Endothelial cell of umbilical vein (primary cell): ENCODE data around the gene LIX1. TPM values are rescaled to one million over a fixed set of nuclear protein-coding genes. Genes with fewer than 3 reads are reported as not detected.

Experiments
- BruUV-seq: library from RNA; stranded (reverse); fragments of 400-500 nt; replicated peaks from 2 replicates; lab custom pipeline; 2021; lab: Mats Ljungman, UMichigan
- CTCF ChIA-PET: fragments of 300-600, 350-600 bp; sonication (Branson Sonifier 250); formaldehyde crosslinking; loops from one replicate; lab custom pipeline; 2021; ENCODE audit warnings: antibody characterized with exemption, inconsistent platforms; lab: Charles Lee
- POLR2A ChIA-PET: fragments of 300-600, 350-600 bp; sonication (Branson Sonifier 250); formaldehyde crosslinking; loops from one replicate; lab custom pipeline; 2021; ENCODE audit warnings: antibody characterized with exemption, inconsistent platforms; lab: Charles Lee
- DNase-seq: peaks from one replicate; pipeline ENCODE4 v3.0.0-alpha.2; 2011; ENCODE audit warnings: low read depth, low spot score
- FAIRE-seq: peaks from 2 replicates; lab custom pipeline; 2011; peaks lifted over from hg19 to GRCh38; lab: Jason Lieb, UNC
- H2AFZ ChIP-seq: 2 replicates; pipeline ENCODE4 v1.6.0; 2012; ENCODE audit warnings: low read depth, low read length, control low read depth, inconsistent platforms
- H3K27ac ChIP-seq: 2 replicates; pipeline ENCODE4 v1.5.1; 2011; ENCODE audit warnings: low read depth, mild to moderate bottlenecking, control low read depth, low read length, moderate library complexity; ENCODE audit not compliant: insufficient read depth
- H3K27me3 ChIP-seq, 2 experiments: 2 replicates each; pipeline versions ENCODE4 v1.6.0 to v1.6.1; 2011; ENCODE audit warnings: low read length in 2 of 2, mixed read lengths in 1 of 2; ENCODE audit not compliant: control insufficient read depth in 2 of 2, insufficient read depth in 2 of 2
- H3K36me3 ChIP-seq, 2 experiments: 2 replicates in 1 of 2; 3 replicates in 1 of 2; pipeline ENCODE4 v1.5.1; 2011; ENCODE audit warnings: low read length in 2 of 2, mild to moderate bottlenecking in 1 of 2, moderate library complexity in 1 of 2; ENCODE audit not compliant: control insufficient read depth in 2 of 2, insufficient read depth in 2 of 2; ENCODE audit errors: extremely low read depth in 1 of 2
- H3K4me1 ChIP-seq: 3 replicates; pipeline ENCODE4 v1.5.1; 2011; ENCODE audit warnings: mild to moderate bottlenecking, low read length; ENCODE audit not compliant: control insufficient read depth, insufficient read depth; ENCODE audit errors: extremely low read depth
- H3K4me2 ChIP-seq: 2 replicates; pipeline ENCODE4 v1.6.1; 2011; ENCODE audit warnings: low read length, control low read depth, mixed read lengths; ENCODE audit not compliant: insufficient read depth
- H3K4me3 ChIP-seq, 3 experiments: fragments of 200-600 bp in 1 of 3; sonication (generic), shearing (Covaris generic) in 1 of 3; replicated peaks in 1 of 3; 2 replicates each; pipeline ENCODE4 v1.5.1; 2011 to 2016; ENCODE audit warnings: control low read depth in 3 of 3, low read length in 3 of 3, mild to moderate bottlenecking in 2 of 3, inconsistent platforms in 1 of 3, low read depth in 1 of 3, moderate library complexity in 1 of 3; ENCODE audit not compliant: insufficient read depth in 1 of 3
- H3K79me2 ChIP-seq: 2 replicates; pipeline ENCODE4 v1.6.0; 2012; ENCODE audit warnings: low read length, inconsistent platforms; ENCODE audit not compliant: control insufficient read depth, insufficient read depth
- H3K9ac ChIP-seq: replicated peaks from 2 replicates; pipeline ENCODE3; 2011; ENCODE audit warnings: low read length, control low read depth; ENCODE audit not compliant: insufficient read depth; ENCODE audit errors: extremely low read depth
- H3K9me1 ChIP-seq: replicated peaks from 3 replicates; pipeline ENCODE4 v1.6.0; 2011; ENCODE audit warnings: mild to moderate bottlenecking, low read length; ENCODE audit not compliant: control insufficient read depth, insufficient read depth; ENCODE audit errors: extremely low read depth
- H3K9me3 ChIP-seq: replicated peaks from 2 replicates; pipeline ENCODE4 v1.5.1; 2012; ENCODE audit warnings: low read length, inconsistent platforms; ENCODE audit not compliant: control insufficient read depth, insufficient read depth
- H4K20me1 ChIP-seq: replicated peaks from 2 replicates; pipeline ENCODE3; 2011; ENCODE audit warnings: mild to moderate bottlenecking, low read length; ENCODE audit not compliant: control insufficient read depth, insufficient read depth; ENCODE audit errors: extremely low read depth
- EZH2 ChIP-seq: IDR thresholded peaks from 2 replicates; pipeline ENCODE4 v1.6.1; 2012; ENCODE audit warnings: borderline replicate concordance, low read depth, mild to moderate bottlenecking, moderate library complexity, low read length, inconsistent platforms; ENCODE audit not compliant: severe bottlenecking
- FOS ChIP-seq: IDR thresholded peaks from 2 replicates; pipeline ENCODE4 v1.6.1; 2011; ENCODE audit warnings: mild to moderate bottlenecking, low read length, moderate library complexity, borderline replicate concordance; ENCODE audit not compliant: insufficient read depth
- GATA2 ChIP-seq: IDR thresholded peaks from 2 replicates; pipeline ENCODE4 v1.7.0; 2011; ENCODE audit warnings: low read depth, mild to moderate bottlenecking, moderate library complexity, mixed read lengths, low read length; ENCODE audit not compliant: insufficient read length, insufficient read depth
- JUN ChIP-seq: IDR thresholded peaks from 2 replicates; pipeline ENCODE4 v1.6.1; 2011; ENCODE audit warnings: borderline replicate concordance, low read depth; ENCODE audit not compliant: insufficient read length, insufficient read depth
- MYC ChIP-seq: IDR thresholded peaks from one replicate; pipeline ENCODE4 v1.6.1; 2011; ENCODE audit warnings: mild to moderate bottlenecking, low read depth, low read length
- POLR2A ChIP-seq: IDR thresholded peaks from 2 replicates; pipeline ENCODE4 v1.6.1; 2012; ENCODE audit warnings: low read depth, mild to moderate bottlenecking, control low read depth, low read length
- POLR2AphosphoS5 ChIP-seq: IDR thresholded peaks from 2 replicates; pipeline ENCODE4 v1.6.1; 2012; ENCODE audit warnings: low read depth, mild to moderate bottlenecking, control low read depth, low read length, moderate library complexity; ENCODE audit not compliant: insufficient read depth
- dilution Hi-C: fragments of 300-500 bp; cut with MboI; formaldehyde crosslinking; loops from one replicate; pipeline ENCODE4 v1.15.0; 2019; ENCODE audit warnings: low sequenced_read_pairs; ENCODE audit not compliant: extremely low pct_ligation_motif_present
- intact Hi-C: fragments of 100-400 bp; cut with micrococcal nuclease; formaldehyde crosslinking; loops from one replicate; pipeline ENCODE4 v1.10.0; 2022
- polyA plus RNA-seq, 4 experiments: library from polyadenylated mRNA; depleted of rRNA in 3 of 4; stranded (reverse) in 3 of 4; unstranded in 1 of 4; fragments of >200 nt; gene quantifications; 2 replicates each; pipeline versions ENCODE4 v1.2.1 to v1.2.3, GENCODE V29; 2011 to 2012; ENCODE audit warnings: missing spikeins in 1 of 4
- total RNA-seq: library from RNA; stranded (reverse); gene quantifications from 2 replicates; pipeline ENCODE4 v1.2.3, GENCODE V29; 2021
- TF ChIP-seq, protein P1 (sequence below): IDR thresholded peaks from 2 replicates; pipeline ENCODE4 v1.6.1; 2011; ENCODE audit not compliant: insufficient read depth, insufficient read length
- TF ChIP-seq, protein P2 (sequence below), 2 donors: IDR thresholded peaks; 1 replicate in 1 of 2; 2 replicates in 1 of 2; pipeline ENCODE4 v1.5.1; 2011; ENCODE audit warnings: low read length in 2 of 2, mild to moderate bottlenecking in 2 of 2, moderate library complexity in 2 of 2, control low read depth in 1 of 2, inconsistent platforms in 1 of 2, low read depth in 1 of 2; ENCODE audit not compliant: insufficient read depth in 1 of 2; ENCODE audit errors: extremely low read depth in 1 of 2

The LIX1 gene
- total and polyA plus RNA-seq, 2 donors (not counting 3 experiments of a cell fraction or from before 2014, with no cell fraction given): not detected

GRCh38 chr5:97062046-97062445, 80.4 kb downstream of the LIX1 start:
- H3K4me1 ChIP-seq: no peaks in the 10 kb centered on the region
- dilution Hi-C loops: no loop called here
- H3K9me3 ChIP-seq: no peaks in the 10 kb centered on the region
- TF ChIP-seq POLR2AphosphoS5: no peak
- TF ChIP-seq, protein P1, sequence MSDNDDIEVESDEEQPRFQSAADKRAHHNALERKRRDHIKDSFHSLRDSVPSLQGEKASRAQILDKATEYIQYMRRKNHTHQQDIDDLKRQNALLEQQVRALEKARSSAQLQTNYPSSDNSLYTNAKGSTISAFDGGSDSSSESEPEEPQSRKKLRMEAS: no peak
- TF ChIP-seq, protein P2, sequence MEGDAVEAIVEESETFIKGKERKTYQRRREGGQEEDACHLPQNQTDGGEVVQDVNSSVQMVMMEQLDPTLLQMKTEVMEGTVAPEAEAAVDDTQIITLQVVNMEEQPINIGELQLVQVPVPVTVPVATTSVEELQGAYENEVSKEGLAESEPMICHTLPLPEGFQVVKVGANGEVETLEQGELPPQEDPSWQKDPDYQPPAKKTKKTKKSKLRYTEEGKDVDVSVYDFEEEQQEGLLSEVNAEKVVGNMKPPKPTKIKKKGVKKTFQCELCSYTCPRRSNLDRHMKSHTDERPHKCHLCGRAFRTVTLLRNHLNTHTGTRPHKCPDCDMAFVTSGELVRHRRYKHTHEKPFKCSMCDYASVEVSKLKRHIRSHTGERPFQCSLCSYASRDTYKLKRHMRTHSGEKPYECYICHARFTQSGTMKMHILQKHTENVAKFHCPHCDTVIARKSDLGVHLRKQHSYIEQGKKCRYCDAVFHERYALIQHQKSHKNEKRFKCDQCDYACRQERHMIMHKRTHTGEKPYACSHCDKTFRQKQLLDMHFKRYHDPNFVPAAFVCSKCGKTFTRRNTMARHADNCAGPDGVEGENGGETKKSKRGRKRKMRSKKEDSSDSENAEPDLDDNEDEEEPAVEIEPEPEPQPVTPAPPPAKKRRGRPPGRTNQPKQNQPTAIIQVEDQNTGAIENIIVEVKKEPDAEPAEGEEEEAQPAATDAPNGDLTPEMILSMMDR (IDR thresholded peaks at IDR 0.05; ENCODE audit: extremely low read depth in 1 of 2, insufficient read depth in 1 of 2, low read depth in 1 of 2, low read length in 2 of 2): no peak
- no peak for TF ChIP-seq JUN
- TF ChIP-seq EZH2: no peak
- no peak for TF ChIP-seq POLR2A
- TF ChIP-seq FOS: no peak
- TF ChIP-seq GATA2: no peak
- TF ChIP-seq MYC: no peak
- intact Hi-C loops: no loop called here
- no peak overlapping the region for H3K4me2 ChIP-seq
- H3K9ac ChIP-seq: no peak overlapping the region
- ChIA-PET POLR2A (no interaction called here), CTCF (no interaction called here)
- H2AFZ ChIP-seq: no peak overlapping the region
- H3K27ac ChIP-seq: no peak overlapping the region
- H3K79me2 ChIP-seq: no peaks in the 10 kb centered on the region
- no peak overlapping the region for H3K4me3 ChIP-seq
- peaks cover 0 to 2% of the 10 kb centered on the region in 2 experiments for H3K27me3 ChIP-seq
- H4K20me1 ChIP-seq: no peaks in the 10 kb centered on the region
- H3K9me1 ChIP-seq: no peaks in the 10 kb centered on the region
- DNase-seq: no peak
- FAIRE-seq: no peak
- BruUV-seq: no TSS peak
- H3K36me3 ChIP-seq: no peaks in the 10 kb centered on the region
